ENCODE data around the gene MOSPD3.

- TF ChIP-seq ZNF24 (IDR thresholded peaks at IDR 0.05), result no peak
- no peak for TF ChIP-seq ZBTB33 (IDR thresholded peaks at IDR 0.05)
- no peak for TF ChIP-seq YY1 (IDR thresholded peaks at IDR 0.05; ENCODE audit: low read depth, low read length)
- TF ChIP-seq FOXM1 (IDR thresholded peaks at IDR 0.05; ENCODE audit: low read depth, low read length), result no peak
- no peak for TF ChIP-seq POLR2AphosphoS5 (IDR thresholded peaks at IDR 0.05; ENCODE audit: low read length)
- TF ChIP-seq REST (IDR thresholded peaks at IDR 0.05; ENCODE audit: low read depth, low read length), result no peak
Measured at GRCh38 chr7:100599911-100600729, 12.2 kb upstream of the MOSPD3 start.
